HepG2 (cell line): ENCODE results near the gene PCDHGA2. TPM values are rescaled to one million over a fixed set of nuclear protein-coding genes. Genes with fewer than 3 reads are reported as not detected.

Source experiments
- ATAC-seq: fragments of 200-7000 bp; cut with Tn5 transposase; 3 replicates; pipeline ENCODE4 v1.9.1; 2020; ENCODE audit warnings: mild to moderate bottlenecking, moderate library complexity
- BruUV-seq: library from RNA; stranded (reverse); fragments of 400-500 nt; replicated peaks from 2 replicates; lab custom pipeline; 2021; lab: Mats Ljungman, UMichigan
- CTCF ChIA-PET: fragments of 300-600 bp; formaldehyde crosslinking; extraction: SDS; loops from one replicate; lab custom pipeline; 2021; ENCODE audit warnings: low total read pairs, inconsistent platforms, low intra/inter-chr PET ratio; lab: Yijun Ruan, JAX
- POLR2A ChIA-PET: fragments of 350-600 bp; sonication (Branson Sonifier 250); formaldehyde crosslinking; loops from one replicate; lab custom pipeline; 2020; ENCODE audit warnings: antibody characterized with exemption, inconsistent platforms; lab: Yijun Ruan, JAX
- DNase-seq: peaks from one replicate; pipeline ENCODE4 v3.0.0-alpha.2; 2015; ENCODE audit warnings: low spot score
- FAIRE-seq: peaks from 3 replicates; lab custom pipeline; 2011; peaks lifted over from hg19 to GRCh38; lab: Jason Lieb, UNC
- H2AFZ ChIP-seq: one replicate; pipeline ENCODE4 v1.6.1; 2011; ENCODE audit warnings: low read length, inconsistent platforms
- H3K27ac ChIP-seq: fragments of 300-600 bp; 3 replicates; pipeline ENCODE4 v1.8.0; 2011; ENCODE audit warnings: mixed run types, mild to moderate bottlenecking, mixed read lengths, low read length, inconsistent platforms; ENCODE audit not compliant: insufficient read depth; ENCODE audit errors: extremely low read length
- H3K27me3 ChIP-seq, 2 experiments: fragments of 200-600 bp in 1 of 2; 2 replicates in 1 of 2; 3 replicates in 1 of 2; pipeline versions ENCODE4 v1.6.0 to v1.8.0; 2011; ENCODE audit warnings: low read length in 2 of 2, mild to moderate bottlenecking in 2 of 2, moderate library complexity in 2 of 2, inconsistent platforms in 1 of 2; ENCODE audit not compliant: insufficient read depth in 2 of 2, control insufficient read depth in 1 of 2
- H3K36me3 ChIP-seq, 2 experiments: fragments of 200-600 bp in 1 of 2; replicated peaks in 1 of 2; 2 replicates in 1 of 2; 3 replicates in 1 of 2; pipeline versions ENCODE4 v1.5.1 to v1.8.0; 2011; ENCODE audit warnings: low read length in 2 of 2, inconsistent platforms in 1 of 2; ENCODE audit not compliant: insufficient read depth in 2 of 2, control insufficient read depth in 1 of 2
- H3K4me1 ChIP-seq: 2 replicates; pipeline ENCODE4 v1.5.1; 2012; ENCODE audit warnings: low read length, inconsistent platforms; ENCODE audit not compliant: insufficient read depth
- H3K4me2 ChIP-seq: 2 replicates; pipeline ENCODE4 v1.6.0; 2011; ENCODE audit warnings: low read depth, low read length, inconsistent platforms
- H3K4me3 ChIP-seq, 3 experiments: fragments of 200-600 bp in 1 of 3; sonication (generic), shearing (Covaris generic) in 1 of 3; replicated peaks in 1 of 3; 2 replicates each; pipeline ENCODE4 v1.5.1; 2011 to 2016; ENCODE audit warnings: low read length in 3 of 3, inconsistent platforms in 2 of 3, low read depth in 2 of 3, mild to moderate bottlenecking in 2 of 3, control low read depth in 1 of 3, mixed read lengths in 1 of 3; ENCODE audit not compliant: insufficient read depth in 1 of 3
- H3K79me2 ChIP-seq: one replicate; pipeline ENCODE4 v1.6.1; 2011; ENCODE audit warnings: low read length, inconsistent platforms; ENCODE audit not compliant: insufficient read depth
- H3K9ac ChIP-seq: 2 replicates; pipeline ENCODE4 v1.6.0; 2011; ENCODE audit warnings: mild to moderate bottlenecking, low read depth, low read length, inconsistent platforms; ENCODE audit not compliant: insufficient read depth
- H3K9me3 ChIP-seq: 2 replicates; pipeline ENCODE4 v1.5.1; 2012; ENCODE audit warnings: mild to moderate bottlenecking, low read length
- H4K20me1 ChIP-seq: 2 replicates; pipeline ENCODE4 v1.6.0; 2011; ENCODE audit warnings: inconsistent platforms, mild to moderate bottlenecking, low read length, moderate library complexity; ENCODE audit not compliant: insufficient read depth
- CCDC6 ChIP-seq: sonication (generic); formaldehyde crosslinking; IDR thresholded peaks from 2 replicates; pipeline ENCODE4 v1.8.1; 2022; ENCODE audit warnings: mild to moderate bottlenecking, missing genetic modification reagents, moderate library complexity
- ESRRA ChIP-seq: sonication (generic); formaldehyde crosslinking; IDR thresholded peaks from 2 replicates; pipeline ENCODE4 v1.5.1; 2020; ENCODE audit warnings: mild to moderate bottlenecking, low read depth, missing genetic modification reagents
- ETS1 ChIP-seq: sonication (generic); formaldehyde crosslinking; IDR thresholded peaks from 2 replicates; pipeline ENCODE4 v1.4.0; 2020; ENCODE audit warnings: missing genetic modification reagents
- ETV6 ChIP-seq: sonication (generic); formaldehyde crosslinking; conservative IDR thresholded peaks from 2 replicates; pipeline ENCODE4 v1.4.0; 2020; ENCODE audit warnings: missing genetic modification reagents
- KLF12 ChIP-seq: sonication (generic); formaldehyde crosslinking; IDR thresholded peaks from 2 replicates; pipeline ENCODE4 v1.4.0; 2020; ENCODE audit warnings: missing genetic modification reagents, borderline replicate concordance
- RBM39 ChIP-seq: fragments of 200-400 bp; formaldehyde crosslinking; IDR thresholded peaks from one replicate; pipeline ENCODE4 v1.6.1; 2018; ENCODE audit warnings: antibody characterized with exemption, mild to moderate bottlenecking, low read depth, low read length; ENCODE audit not compliant: poor library complexity, severe bottlenecking
- RFXAP ChIP-seq: sonication (generic); formaldehyde crosslinking; IDR thresholded peaks from 2 replicates; pipeline ENCODE4 v1.4.0; 2020; ENCODE audit warnings: missing genetic modification reagents, borderline replicate concordance
- TBL1XR1 ChIP-seq: fragments of 150-350 bp; IDR thresholded peaks from 2 replicates; pipeline ENCODE4 v1.6.1; 2014; ENCODE audit warnings: borderline replicate concordance, low read length; ENCODE audit not compliant: partially characterized antibody
- TFE3 ChIP-seq: IDR thresholded peaks from 2 replicates; pipeline ENCODE4 v1.6.1; 2016
- XRCC5 ChIP-seq: fragments of 200-400 bp; formaldehyde crosslinking; optimal IDR thresholded peaks from 2 replicates; pipeline ENCODE3; 2017; ENCODE audit warnings: mild to moderate bottlenecking, low read length
- ZBTB25 ChIP-seq: IDR thresholded peaks from 2 replicates; pipeline ENCODE4 v1.6.1; 2018; ENCODE audit warnings: missing genetic modification reagents
- ZNF205 ChIP-seq: IDR thresholded peaks from 2 replicates; pipeline ENCODE4 v1.6.1; 2018; ENCODE audit warnings: missing biosample characterization, missing genetic modification reagents
- ZNF446 ChIP-seq: sonication (generic); formaldehyde crosslinking; IDR thresholded peaks from 2 replicates; pipeline ENCODE4 v1.5.0; 2020; ENCODE audit warnings: mild to moderate bottlenecking, missing genetic modification reagents
- ZNF563 ChIP-seq: sonication (generic); formaldehyde crosslinking; IDR thresholded peaks from 2 replicates; pipeline ENCODE4 v1.8.0; 2022; ENCODE audit warnings: mild to moderate bottlenecking, moderate library complexity, missing genetic modification reagents
- ZNF709 ChIP-seq: sonication (generic); formaldehyde crosslinking; IDR thresholded peaks from 2 replicates; pipeline ENCODE4 v1.5.0; 2020; ENCODE audit warnings: mild to moderate bottlenecking, missing genetic modification reagents
- ZNF773 ChIP-seq: sonication (generic); formaldehyde crosslinking; IDR thresholded peaks from 2 replicates; pipeline ENCODE4 v1.4.0; 2020; ENCODE audit warnings: missing genetic modification reagents, borderline replicate concordance
- WGBS: methylation state at CpG from one replicate; pipeline ENCODE4 v1.1.6; 2017; ENCODE audit warnings: low lambda C conversion rate; 5-methylcytosine and 5-hydroxymethylcytosine counted together
- in situ Hi-C: cut with HindIII; loops from 2 replicates; pipeline ENCODE4 v1.10.0; 2017; ENCODE audit warnings: low pct_unique_long_range_greater_than_20kb; ENCODE audit not compliant: extremely low pct_ligation_motif_present
- intact Hi-C: fragments of 100-400 bp; cut with micrococcal nuclease; formaldehyde crosslinking; loops from one replicate; pipeline ENCODE4 v1.10.0; 2022; ENCODE audit not compliant: unreplicated experiment
- polyA plus RNA-seq, 8 experiments: library from polyadenylated mRNA; depleted of rRNA in 3 of 8; stranded (reverse) in 7 of 8; unstranded in 1 of 8; fragments of >200 nt; fragmentation: Illumina TruSeq in 4 of 8; extraction: Trizol in 4 of 8; gene quantifications; 2 replicates each; pipeline versions ENCODE4 v1.2.1 to v1.2.3, GENCODE V29; 2011 to 2016; ENCODE audit warnings: low read depth in 4 of 8, missing spikeins in 1 of 8, mixed read lengths in 1 of 8; ENCODE audit not compliant: insufficient read depth in 1 of 8
- total RNA-seq, 5 experiments: library from RNA; depleted of rRNA; stranded (reverse); fragments of >200 nt; fragmentation: Illumina TruSeq; extraction: Trizol; gene quantifications; 2 replicates each; pipeline ENCODE4 v1.2.3, GENCODE V29; 2016; ENCODE audit warnings: low read depth in 1 of 5

Gene PCDHGA2
- total and polyA plus RNA-seq, 2 of the 13 experiments (the other 11 are each of a cell fraction or from before 2014, with no cell fraction given): 0.04 to 0.11 TPM

GRCh38 chr5:141362719-141363118, 24.2 kb downstream of the PCDHGA2 start:
- H3K27ac ChIP-seq: no peak overlapping the region
- no peak for TF ChIP-seq ETV6 (CRISPR knock-in tag)
- TF ChIP-seq RFXAP (CRISPR knock-in tag): no peak
- in situ Hi-C loops (no loop called here), intact Hi-C loops (no loop called here)
- H3K4me3 ChIP-seq: no peak overlapping the region
- peaks cover 54% of the 10 kb centered on the region for H3K9me3 ChIP-seq
- no peaks in the 10 kb centered on the region for H3K79me2 ChIP-seq
- ATAC-seq (no peak), DNase-seq (no peak), FAIRE-seq (no peak)
- H3K9ac ChIP-seq: no peak overlapping the region
- no peak overlapping the region for H3K4me2 ChIP-seq
- no peaks in the 10 kb centered on the region for H3K4me1 ChIP-seq
- no peaks in the 10 kb centered on the region for H3K36me3 ChIP-seq
- no peak overlapping the region for H2AFZ ChIP-seq
- CTCF ChIA-PET: no interaction called here
- POLR2A ChIA-PET: no interaction called here
- BruUV-seq: no TSS peak
- H3K27me3 ChIP-seq: no peaks in the 10 kb centered on the region
- no peaks in the 10 kb centered on the region for H4K20me1 ChIP-seq

- H3K4me3 ChIP-seq: no peak within 1 kb of the TSS
- peaks cover 54% of the 10 kb centered on the region for H3K9me3 ChIP-seq
- FAIRE-seq (no peak), ATAC-seq (no peak), DNase-seq (no peak)
- CTCF ChIA-PET: no interaction called here
- no TSS peak for BruUV-seq
- H3K27ac ChIP-seq: no peak within 1 kb of the TSS
- no peaks in the 10 kb centered on the region for H3K36me3 ChIP-seq
- WGBS: 74% methylated on average over 30 of the region's 34 CpGs
- H3K4me1 ChIP-seq: no peaks in the 10 kb centered on the region
- in situ Hi-C loops: no loop called here
- no peaks in the 10 kb centered on the region for H4K20me1 ChIP-seq
- H3K9ac ChIP-seq: no peak within 1 kb of the TSS
- no peaks in the 10 kb centered on the region for H3K79me2 ChIP-seq
- intact Hi-C loops: no loop called here
- no peak within 1 kb of the TSS for H3K4me2 ChIP-seq
- H3K27me3 ChIP-seq: no peaks in the 10 kb centered on the region
- POLR2A ChIA-PET: no interaction called here
- no peak within 1 kb of the TSS for H2AFZ ChIP-seq
- TF ChIP-seq ZNF446 (no peak), TFE3 (CRISPR knock-in tag) (no peak), ZNF563 (no peak), RBM39 (no peak), TBL1XR1 (no peak), ETS1 (no peak), ZNF205 (CRISPR knock-in tag) (no peak), ZBTB25 (CRISPR knock-in tag) (no peak), XRCC5 (no peak), ZNF709 (CRISPR knock-in tag) (no peak), CCDC6 (no peak), KLF12 (CRISPR knock-in tag) (no peak), ESRRA (CRISPR knock-in tag) (no peak), ZNF773 (CRISPR knock-in tag) (no peak)
Observed at GRCh38 chr5:141363952-141364660, 25.5 kb downstream of the PCDHGA2 start, which contains the start of gene PCDHGA5. Gene PCDHGA5 (plus strand): TSS chr5:141364162. CDS start chr5:141364331, 169 bp downstream.
